Activated naive CD4-positive, alpha-beta T cell treated with anti-CD3 and anti-CD28 coated beads, Interleukin-2, amount 50 U/mL, for 16 hours (primary cell): ENCODE results near the gene ALDH1A2.
"Not testable (repeated sequence)": the region's sequence is repeated elsewhere in the genome, so short reads cannot be mapped to it uniquely, and the experiment has no call there.

Experiments used
- DNase-seq: peaks from one replicate; pipeline ENCODE4 v3.0.0-alpha.2; 2020

The ALDH1A2 gene

GRCh38 chr15:58040150-58040549 lies 25.4 kb downstream of the ALDH1A2 start:
- DNase-seq = no peak

DNA sequence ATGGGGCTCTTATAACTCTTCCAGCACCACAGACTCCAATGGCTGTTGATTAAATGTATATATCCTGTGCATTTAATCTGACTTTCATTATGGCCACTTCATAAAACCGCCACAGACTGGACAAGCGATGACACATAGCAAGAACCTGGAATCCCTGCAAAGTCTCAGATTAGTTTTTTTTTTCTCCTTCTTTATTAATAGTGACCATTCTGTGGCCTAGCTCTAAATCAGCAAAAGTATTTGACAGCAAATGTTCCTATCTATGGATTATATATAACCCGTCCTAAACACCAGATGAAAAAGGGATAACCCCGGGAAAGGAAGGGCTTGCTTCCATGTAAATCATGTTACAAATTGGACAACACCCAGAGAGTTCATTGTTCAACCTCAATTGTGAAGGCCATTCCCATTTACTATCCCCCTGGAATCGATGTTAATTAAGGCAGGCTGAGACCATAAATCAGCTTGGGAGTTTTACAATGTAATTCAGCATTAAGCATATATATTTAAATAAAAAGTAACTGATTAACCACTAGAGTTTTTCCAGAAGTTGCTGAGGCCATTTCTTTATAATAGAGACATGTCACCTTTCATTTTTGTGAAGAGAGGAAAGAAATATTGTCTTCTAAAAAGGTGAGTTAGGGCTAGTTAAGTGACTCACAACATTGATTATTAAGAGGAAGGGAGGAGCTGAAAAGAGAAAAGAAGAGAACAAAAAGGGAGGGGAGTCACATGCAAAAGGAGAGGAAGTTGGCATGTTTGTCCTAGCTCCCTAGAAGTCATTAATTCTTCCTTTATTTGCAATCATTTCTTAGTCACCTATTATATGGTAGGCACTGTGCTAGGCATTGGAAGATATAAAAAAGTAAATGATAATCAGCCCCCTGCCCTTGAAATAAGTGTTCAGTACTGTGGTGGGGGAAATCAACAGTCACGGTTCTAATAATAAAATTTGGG lies 26.2 kb downstream of the ALDH1A2 start:
- no peak for DNase-seq

DNA sequence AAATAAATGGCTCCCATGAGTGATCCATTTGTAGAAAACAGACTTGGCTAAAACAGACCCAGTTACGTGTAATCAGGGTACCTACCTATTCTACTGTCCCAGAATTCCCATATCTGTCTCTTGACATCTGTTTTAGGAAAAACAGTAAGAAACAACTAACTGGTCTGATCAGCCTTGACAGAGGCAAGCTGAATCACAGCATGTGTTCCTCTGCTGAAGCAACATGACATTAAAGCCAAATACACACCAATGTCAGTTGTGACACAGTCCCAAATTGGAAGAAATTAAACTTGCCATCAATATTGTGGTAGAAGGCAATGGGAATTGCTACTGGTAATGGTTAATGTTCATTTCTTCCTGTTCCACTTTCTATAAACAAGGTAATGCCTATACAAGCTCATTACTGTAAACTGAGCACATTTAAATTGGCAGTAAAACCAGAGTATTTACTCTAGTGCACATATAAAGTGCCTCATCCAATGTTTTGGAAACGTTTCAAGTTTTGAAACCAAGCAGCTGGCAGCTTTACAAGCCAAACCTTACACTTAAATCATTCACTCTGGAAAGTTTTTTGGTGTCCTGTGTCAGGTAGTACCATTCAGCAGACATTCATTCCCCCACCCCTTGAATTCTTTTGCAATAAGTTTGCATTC lies 27.0 kb downstream of the ALDH1A2 start:
- DNase-seq = no peak

- DNase-seq = no peak
Observed at GRCh38 chr15:58037723-58038301, 27.7 kb downstream of the ALDH1A2 start.

DNA sequence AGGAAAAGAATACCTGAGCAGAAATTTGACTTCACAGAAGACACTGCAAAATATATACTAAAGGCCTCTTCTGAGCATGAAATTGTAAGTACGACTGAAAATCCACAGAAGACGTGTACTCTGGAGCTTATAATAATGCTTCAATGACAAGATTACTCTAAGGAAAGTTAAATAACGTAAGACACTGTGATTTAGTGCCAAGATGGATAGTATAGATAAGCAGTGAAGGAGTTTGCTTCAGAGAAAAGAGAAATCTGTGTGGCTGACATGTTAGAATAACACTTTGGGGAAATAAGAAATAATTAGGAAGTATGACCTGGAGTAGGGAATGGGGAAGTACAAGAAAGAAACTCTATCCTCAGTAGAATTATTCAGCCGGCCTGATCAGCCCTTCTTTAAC lies 28.9 kb downstream of the ALDH1A2 start:
- no peak for DNase-seq

DNA sequence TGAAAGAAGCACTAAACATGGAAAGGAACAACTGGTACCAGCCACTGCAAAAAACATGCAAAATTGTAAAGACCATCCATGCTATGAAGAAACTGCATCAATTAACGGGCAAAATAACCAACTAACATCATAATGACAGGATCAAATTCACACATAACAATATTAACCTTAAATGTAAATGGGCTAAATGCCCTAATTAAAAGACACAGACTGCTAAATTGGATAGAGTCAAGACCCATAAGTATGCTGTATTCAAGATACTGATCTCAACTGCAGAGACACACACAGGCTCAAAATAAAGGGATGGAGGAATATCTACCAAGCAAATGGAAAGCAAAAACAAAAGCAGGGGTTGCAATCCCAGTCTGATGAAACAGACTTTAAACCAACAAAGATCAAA lies 37.1 kb downstream of the ALDH1A2 start:
- DNase-seq = not testable (repeated sequence)

GRCh38 chr15:58026552-58026951 lies 39.0 kb downstream of the ALDH1A2 start:
- DNase-seq = no peak

- no peak for DNase-seq
Observed at GRCh38 chr15:58026051-58026450, 39.5 kb downstream of the ALDH1A2 start.

DNA sequence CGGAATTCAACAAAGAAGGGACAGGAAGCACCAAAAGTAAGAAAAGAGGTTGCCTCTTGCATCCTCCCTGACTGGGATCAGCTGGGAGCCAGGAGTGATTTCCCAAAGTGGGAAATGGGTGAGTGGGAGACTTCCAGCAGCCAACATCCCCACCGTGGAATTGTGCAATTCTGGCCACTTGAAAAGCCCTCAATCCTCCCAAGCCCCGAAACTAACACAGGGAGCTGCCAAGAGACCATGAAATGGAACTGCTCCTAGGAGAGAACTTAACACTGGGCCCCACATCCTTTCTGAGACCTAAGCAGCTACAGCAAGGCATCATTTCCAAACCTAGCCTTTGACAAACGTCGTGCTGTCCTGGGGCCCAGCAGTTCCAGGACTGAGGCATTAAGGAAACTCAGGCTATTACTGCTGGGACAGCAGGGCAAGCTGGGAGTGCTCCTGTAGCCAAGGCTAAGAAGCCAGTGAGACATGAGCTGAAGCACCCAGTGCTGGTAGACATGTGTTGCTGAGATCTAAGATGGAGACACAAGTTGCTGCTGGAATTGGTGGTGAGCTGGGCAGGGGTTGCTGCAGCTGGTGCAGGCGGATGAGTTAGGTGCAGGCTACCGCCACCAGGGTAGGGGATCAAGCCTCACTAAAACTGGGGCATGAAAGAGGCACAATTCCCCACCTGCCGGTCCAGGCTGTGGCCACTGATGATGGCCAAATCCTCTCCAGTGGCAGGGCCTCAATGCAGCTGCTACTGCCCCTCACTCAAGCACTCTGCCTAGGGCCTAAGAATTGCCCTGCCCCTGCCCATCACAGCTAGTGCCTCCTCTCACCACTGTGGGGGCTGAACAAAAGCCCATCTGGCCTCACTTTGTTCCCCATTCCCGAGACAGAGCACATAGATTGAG lies 43.9 kb downstream of the ALDH1A2 start:
- no peak for DNase-seq

DNA sequence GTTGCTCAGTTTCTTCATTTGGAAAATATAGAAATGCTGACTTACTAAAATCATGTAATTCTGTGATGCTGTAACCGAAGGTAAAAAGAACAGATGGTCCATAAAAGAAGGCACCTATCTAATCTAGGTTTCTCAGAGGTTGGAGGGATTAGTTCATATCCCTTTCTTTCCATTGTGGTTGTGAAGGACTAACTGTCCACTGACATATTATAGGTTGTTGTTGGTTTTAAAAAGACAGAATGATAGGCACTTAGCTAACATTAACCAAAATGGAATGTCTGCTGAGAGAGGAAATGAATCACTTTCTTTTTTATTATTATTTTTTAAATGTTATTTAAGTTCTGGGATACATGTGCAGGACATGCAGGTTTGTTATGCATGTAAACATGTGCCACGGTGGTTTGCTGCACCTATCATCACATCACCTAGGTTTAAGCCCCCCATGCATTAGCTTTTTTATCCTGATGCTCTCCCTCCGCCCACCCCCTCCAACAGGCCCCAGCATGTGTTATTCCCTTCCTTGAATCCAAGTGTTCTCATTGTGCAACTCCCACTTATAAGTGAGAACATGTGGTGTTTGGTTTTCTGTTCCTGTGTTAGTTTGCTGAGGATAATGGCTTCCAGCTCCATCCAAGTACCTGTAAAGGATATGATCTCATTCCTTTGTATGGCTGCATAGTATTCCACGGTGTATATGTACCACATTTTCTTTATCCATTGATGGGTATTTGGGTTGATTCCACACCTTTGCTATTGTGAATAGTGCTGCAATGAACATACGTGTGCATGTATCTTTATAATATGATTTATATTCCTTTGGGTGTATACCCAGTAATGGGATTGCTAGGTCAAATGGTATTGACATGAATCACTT lies 45.8 kb downstream of the ALDH1A2 start:
- no peak for DNase-seq

- no peak for DNase-seq
Observed at GRCh38 chr15:58017869-58018268, 47.6 kb downstream of the ALDH1A2 start.

DNA sequence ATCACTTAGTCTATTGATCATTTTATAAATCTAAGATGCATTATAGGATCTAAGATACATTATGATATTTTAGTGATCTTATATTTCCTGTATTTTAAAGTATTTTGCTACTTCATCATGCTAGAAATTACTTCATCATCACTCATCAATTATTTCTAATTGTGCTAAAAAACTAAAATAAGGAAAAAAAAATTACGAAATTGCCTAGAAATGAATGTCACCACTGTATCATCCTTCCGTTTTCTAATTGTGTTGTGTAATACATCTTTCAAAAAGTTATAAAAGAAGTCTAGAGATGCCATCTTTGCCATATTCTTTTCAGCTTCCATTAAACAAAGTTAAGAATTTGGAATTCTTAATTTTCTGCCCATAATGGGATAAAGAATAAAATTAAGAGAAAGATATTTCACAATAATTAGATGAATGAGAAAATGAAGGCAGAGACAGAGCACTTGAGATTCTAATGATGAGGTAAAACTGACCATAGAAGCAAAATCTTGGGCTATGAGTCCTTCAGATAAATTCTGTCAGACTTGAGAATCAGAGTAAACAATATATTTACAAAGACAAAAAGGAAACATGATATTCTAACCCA lies 48.8 kb downstream of the ALDH1A2 start:
- no peak for DNase-seq

GRCh38 chr15:58015565-58015964 lies 49.9 kb downstream of the ALDH1A2 start:
- no peak for DNase-seq

DNA sequence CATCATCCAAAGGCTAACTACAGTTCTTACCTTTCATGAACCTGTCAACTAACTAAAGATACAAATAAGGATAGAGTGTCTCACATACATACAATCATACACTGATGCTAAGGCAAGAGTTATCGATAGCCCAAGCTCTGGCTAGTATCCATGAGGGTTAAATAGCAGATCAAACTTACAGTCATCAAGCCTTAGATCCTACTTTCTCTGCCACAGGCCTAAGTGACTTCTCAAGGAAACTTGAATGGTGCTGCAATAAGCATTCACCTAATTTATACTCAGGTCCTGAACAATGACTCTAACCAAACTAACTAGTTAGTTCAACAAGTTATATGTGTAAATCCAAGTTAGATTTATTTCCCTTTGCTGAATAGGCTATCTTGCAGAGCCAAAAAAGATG lies 51.0 kb downstream of the ALDH1A2 start:
- no peak for DNase-seq

- no peak for DNase-seq
Observed at GRCh38 chr15:58014040-58014439, 51.5 kb downstream of the ALDH1A2 start.

DNA sequence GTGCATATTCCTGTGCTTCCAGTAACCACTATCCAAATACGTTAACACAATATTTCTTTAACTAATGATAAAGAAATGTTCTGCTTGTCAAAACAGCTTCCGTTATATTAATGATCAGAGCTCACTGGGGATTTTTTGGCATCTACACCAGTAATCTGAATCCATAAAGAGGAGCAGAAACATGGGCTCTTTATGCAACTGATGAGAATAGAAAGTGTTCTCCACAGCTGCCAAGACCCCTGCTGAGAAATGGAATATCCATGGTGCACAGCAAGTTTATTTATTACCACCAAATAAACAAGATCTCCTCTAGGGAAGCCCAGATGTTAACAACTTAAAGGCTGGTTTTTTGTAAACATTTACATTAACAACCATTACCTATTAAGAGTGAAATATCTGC lies 54.5 kb downstream of the ALDH1A2 start:
- no peak for DNase-seq

GRCh38 chr15:58003810-58004209 lies 61.7 kb downstream of the ALDH1A2 start:
- no peak for DNase-seq

- no peak for DNase-seq
Observed at GRCh38 chr15:58002338-58003126, 63.0 kb downstream of the ALDH1A2 start.

DNA sequence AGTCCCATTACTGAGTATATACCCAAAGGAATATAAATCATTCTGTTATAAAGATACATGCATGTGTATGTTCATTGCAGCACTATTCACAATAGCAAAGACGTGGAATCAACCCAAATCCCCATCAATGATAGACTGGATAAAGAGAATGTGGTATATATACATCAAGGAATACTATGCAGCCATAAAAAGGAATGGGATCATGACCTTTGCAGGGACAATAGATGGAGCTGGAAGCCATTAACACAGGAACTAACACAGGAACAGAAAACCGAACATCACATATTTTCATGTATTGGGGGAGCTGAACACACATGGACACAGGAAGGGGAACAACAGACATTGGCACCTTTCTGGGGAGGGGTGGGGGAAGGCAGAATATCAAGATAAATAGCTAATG lies 65.8 kb downstream of the ALDH1A2 start:
- DNase-seq = not testable (repeated sequence)

- DNase-seq = no peak
Observed at GRCh38 chr15:57996561-57996960, 69.0 kb downstream of the ALDH1A2 start.
